NCI-H345 treated with DMSO at 0.1 percent for 48 hours (cell line): ENCODE measurements around the gene ADO.

Experiments used
- DNase-seq: peaks from one replicate; lab custom pipeline; 2025; ENCODE audit not compliant: unreplicated experiment; lab: John Stamatoyannopoulos, UW

ADO gene

DNA sequence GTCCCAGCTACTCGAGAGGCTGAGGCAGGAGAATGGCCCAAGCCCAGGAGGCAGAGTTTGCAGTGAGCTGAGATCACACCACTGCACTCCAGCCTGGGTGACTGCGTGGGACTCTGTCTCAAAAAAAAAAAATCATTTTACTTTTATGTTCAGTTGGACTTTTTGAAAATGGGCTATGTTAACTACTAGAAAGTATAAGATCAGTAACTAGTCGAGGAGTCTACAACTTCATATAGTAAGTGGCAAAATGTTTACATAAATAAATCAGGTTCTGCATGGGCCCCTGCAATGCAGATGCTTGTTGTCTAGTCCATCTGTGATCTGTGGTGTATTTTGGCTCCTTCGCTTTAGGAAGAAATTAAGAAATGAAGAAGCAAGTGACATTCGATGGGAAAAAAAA, 12.3 kb upstream of the ADO start:
- no peak for DNase-seq

DNA sequence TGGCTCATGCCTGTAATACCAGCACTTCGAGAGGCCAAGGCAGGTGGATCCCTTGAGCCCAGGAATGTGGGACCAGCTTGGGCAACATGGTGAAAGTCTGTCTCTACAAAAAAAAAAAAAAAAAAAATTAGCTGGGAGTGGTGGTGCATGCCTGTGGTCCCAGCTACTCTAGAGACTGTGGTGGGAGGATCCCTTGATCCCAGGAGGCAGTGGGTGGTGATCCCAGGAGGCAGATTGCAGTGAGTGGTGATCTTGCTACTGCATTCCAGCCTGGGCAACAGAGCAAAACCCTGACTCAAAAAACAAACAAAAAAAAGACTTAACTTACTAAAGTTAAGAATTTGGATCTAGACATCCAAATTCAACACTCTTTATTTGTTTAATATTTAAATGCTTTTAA, 10.2 kb upstream of the ADO start:
- no peak for DNase-seq

DNA sequence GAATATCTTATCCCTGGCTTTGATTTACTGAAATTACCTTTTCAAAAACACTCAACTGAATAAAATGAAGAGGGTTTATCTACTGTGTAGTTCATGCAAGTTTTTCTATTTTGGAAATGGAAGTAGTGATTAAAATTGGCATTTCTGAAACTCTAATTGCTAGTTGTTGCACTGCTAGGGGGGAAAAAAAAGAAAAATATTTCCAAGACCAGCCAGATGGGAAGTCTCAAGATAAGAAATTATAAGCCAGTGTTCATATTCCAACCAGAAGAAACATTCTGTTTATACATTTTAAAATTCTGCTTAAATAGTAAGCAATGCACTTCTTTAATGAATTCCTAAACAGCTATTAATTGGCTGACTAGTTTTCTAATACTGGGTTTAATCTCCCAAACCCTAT, 9.4 kb upstream of the ADO start:
- no peak for DNase-seq

DNA sequence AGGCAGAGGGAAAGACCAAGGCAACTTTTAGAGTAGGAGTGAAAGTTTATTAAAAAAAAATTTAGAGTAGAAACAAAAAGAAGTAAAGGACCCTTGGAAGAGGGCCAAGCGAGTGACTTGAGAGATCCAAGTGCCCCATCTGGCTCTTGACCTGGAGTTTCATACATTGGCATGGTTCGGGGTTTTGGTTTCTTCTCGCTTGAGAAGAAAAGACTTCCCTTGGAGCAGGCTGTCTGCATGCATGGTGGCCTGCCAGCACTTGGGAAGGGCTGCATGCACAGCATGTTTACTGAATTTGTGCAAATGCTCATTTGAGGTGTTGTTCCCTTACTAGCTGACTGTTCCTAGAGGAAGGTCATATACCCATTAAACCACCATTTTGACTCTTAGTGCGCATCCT, 8.8 kb upstream of the ADO start:
- DNase-seq = no peak

- DNase-seq = no peak
Observed at GRCh38 chr10:62796896-62797295, 7.6 kb upstream of the ADO start.

GRCh38 chr10:62801871-62802270, 2.6 kb upstream of the ADO start:
- DNase-seq = no peak

GRCh38 chr10:62803724-62804355, 680 bp upstream of the ADO start:
- DNase-seq = no peak

GRCh38 chr10:62805231-62806099, 945 bp downstream of the ADO start:
- DNase-seq = no peak

DNA sequence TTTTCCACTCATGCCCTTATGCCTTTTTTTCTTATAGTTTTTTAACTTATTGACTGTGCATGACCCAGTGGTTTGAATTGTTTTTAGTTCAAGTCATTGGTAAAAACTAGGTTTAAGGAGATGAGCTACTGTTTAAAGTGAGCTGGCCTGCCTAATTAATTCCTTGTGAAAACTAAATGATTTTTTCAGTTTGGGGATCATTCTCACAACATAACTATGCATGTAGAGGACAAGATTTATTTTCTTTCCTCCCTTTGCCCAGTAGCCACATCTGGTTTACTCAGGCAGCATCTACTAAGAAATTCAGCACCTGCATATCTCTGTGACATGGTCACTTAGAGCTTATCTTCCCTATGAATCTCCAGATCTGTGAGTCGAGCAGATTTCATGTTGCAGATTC, 1.7 kb downstream of the ADO start:
- no peak for DNase-seq

DNA sequence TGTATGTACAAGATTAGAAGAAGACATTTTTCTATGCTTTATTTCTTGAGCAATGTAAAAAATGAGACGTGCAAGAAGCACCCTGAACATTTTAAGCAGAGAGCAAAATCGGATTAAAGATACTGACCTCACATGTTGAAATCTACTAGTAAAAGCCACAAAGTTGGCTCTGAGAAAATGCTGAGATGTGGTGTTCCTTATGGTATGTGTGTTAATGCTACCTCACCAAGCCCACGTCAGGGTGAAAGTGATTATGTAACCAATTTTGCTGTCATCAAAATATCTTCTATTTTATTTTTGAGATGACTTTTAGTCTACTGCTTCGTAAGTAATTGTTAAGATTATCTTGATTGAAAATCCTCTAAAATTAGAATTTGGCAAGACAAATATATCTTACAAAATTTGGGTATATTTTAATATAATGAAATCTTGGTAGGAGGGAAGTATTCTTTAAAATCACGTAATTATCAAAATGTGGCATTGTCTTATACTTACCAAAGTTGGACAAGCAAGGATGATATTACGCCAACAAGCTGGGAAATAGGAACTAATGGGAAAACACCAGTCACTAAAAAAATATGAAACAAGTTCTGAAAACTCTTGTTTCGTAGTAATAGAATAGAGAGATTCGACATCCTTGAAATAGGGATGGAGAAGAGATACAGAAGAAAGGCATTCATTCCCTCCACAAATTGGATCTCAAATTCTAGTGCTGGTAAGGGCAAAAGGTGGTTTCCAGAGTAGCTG, 5.8 kb downstream of the ADO start:
- DNase-seq = no peak

GRCh38 chr10:62811159-62811875, 6.8 kb downstream of the ADO start:
- no peak for DNase-seq

GRCh38 chr10:62812672-62813439, 8.3 kb downstream of the ADO start:
- DNase-seq = no peak

DNA sequence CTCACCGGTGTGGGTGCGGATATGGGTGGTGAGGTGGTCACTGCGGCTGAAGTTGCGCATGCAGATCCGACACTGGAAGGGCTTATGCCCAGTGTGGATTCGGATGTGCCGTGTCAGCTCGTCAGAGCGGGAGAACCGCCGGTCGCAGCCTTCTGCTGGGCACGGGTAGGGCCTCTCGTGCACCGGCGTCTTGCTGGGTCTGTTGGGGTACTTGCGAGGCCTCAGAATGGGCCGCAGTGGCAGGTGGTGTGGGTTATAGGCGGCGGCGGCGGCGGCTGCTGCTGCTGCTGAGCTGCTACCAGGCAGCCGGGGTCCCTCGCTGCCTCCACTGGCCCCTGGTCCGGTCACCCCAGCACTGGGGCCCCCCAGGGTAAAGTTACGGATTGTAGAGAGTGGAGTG, 8.9 kb downstream of the ADO start:
- no peak for DNase-seq

- no peak for DNase-seq
Observed at GRCh38 chr10:62813981-62814380, 9.5 kb downstream of the ADO start.

DNA sequence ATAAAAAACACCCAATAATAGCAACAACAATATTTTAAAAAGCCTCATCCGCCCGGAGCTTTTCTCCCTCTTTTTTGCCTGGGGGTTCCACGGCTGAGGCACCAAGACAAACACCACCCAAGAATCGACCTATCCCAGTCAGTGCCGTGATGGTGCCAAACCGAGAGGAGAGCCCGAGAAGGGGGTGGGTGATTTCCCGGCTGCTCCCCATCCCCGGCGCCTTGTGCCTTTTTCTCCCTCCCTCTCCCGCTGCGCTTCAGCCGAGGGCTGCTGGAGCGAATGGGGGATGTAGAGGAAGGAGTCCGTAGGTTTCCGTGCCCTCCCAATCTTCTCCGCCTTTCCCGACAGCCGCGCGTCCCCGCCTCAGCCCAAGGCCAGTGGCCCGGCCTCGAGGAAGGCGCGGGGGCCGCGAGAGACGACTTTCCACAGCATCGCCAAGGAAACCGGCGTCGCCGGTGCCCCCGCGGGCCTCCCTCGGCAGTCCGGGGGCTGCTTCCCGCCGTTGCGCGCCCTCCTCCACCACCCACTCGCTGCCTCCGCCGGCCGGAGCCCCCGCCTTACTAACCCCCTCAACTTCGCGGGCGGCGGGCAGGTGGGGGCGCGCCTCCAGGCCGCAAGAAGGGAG, 10.3 kb downstream of the ADO start:
- DNase-seq = no peak

GRCh38 chr10:62815381-62816075, 11.0 kb downstream of the ADO start:
- DNase-seq = no peak

DNA sequence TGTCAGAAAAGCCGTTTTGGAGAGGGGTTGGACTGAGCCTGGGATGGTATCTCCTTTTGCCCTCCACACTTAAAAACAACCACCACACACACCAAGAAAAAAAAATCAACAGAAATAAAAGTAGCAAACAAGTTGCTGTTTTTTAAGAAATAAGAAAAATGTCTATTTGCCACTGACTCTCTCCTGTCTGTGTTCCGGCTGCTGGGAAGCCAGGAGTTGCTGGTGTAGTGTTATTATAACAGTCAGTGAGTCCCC, 11.5 kb downstream of the ADO start:
- no peak for DNase-seq

- peak; percentile 39 for DNase-seq
Observed at GRCh38 chr10:62816331-62817120, 12.0 kb downstream of the ADO start, which contains the start of gene EGR2. EGR2 (minus strand) TSS chr10:62816366; CDS start chr10:62816029, 337 bp downstream.
